PFSK-1 (cell line): ENCODE data around the gene FARP2.

Source experiments
- TAF1 ChIP-seq: IDR thresholded peaks from 2 replicates; pipeline ENCODE4 v1.6.1; 2012; ENCODE audit warnings: low read length, control low read depth, borderline replicate concordance; ENCODE audit not compliant: insufficient read depth
- TF ChIP-seq, protein P1 (sequence below), 2 experiments: IDR thresholded peaks; 2 replicates each; pipeline versions ENCODE4 v1.6.1 to v1.8.0; 2011 to 2012; ENCODE audit warnings: low read depth in 2 of 2, low read length in 2 of 2, control low read depth in 1 of 2, inconsistent platforms in 1 of 2, mild to moderate bottlenecking in 1 of 2, moderate library complexity in 1 of 2; ENCODE audit not compliant: insufficient read depth in 1 of 2

DNA sequence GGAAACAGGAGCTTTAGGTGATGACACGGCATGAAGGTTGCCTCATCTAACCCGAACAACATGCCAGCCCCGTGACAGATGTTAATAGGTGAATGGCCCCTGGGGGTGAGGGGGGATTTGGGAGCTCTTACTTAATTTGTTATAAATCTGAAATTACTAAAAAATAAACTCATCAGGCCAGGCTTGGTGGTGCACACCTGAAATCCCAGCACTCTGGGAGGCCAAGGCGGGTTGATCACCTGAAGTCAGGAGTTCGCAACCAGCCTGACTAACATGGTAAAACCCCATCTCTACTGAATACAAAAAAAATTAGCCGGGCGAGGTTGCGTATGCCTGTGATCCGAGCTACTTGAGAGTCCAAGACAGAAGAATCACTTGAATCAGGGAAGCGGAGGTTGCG lies 146.2 kb downstream of the FARP2 start:
- TF ChIP-seq TAF1, result no peak
- TF ChIP-seq, protein P1, sequence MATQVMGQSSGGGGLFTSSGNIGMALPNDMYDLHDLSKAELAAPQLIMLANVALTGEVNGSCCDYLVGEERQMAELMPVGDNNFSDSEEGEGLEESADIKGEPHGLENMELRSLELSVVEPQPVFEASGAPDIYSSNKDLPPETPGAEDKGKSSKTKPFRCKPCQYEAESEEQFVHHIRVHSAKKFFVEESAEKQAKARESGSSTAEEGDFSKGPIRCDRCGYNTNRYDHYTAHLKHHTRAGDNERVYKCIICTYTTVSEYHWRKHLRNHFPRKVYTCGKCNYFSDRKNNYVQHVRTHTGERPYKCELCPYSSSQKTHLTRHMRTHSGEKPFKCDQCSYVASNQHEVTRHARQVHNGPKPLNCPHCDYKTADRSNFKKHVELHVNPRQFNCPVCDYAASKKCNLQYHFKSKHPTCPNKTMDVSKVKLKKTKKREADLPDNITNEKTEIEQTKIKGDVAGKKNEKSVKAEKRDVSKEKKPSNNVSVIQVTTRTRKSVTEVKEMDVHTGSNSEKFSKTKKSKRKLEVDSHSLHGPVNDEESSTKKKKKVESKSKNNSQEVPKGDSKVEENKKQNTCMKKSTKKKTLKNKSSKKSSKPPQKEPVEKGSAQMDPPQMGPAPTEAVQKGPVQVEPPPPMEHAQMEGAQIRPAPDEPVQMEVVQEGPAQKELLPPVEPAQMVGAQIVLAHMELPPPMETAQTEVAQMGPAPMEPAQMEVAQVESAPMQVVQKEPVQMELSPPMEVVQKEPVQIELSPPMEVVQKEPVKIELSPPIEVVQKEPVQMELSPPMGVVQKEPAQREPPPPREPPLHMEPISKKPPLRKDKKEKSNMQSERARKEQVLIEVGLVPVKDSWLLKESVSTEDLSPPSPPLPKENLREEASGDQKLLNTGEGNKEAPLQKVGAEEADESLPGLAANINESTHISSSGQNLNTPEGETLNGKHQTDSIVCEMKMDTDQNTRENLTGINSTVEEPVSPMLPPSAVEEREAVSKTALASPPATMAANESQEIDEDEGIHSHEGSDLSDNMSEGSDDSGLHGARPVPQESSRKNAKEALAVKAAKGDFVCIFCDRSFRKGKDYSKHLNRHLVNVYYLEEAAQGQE (IDR thresholded peaks at IDR 0.05; ENCODE audit: insufficient read depth in 1 of 2, low read depth in 2 of 2, low read length in 2 of 2), result no peak
